Endothelial cell of umbilical vein (primary cell): ENCODE measurements around the gene C2CD3. TPM values are rescaled to one million over a fixed set of nuclear protein-coding genes. Genes with fewer than 3 reads are reported as not detected.

ENCODE experiments used
- BruUV-seq: library from RNA; stranded (reverse); fragments of 400-500 nt; replicated peaks from 2 replicates; lab custom pipeline; 2021; lab: Mats Ljungman, UMichigan
- CTCF ChIA-PET: fragments of 300-600, 350-600 bp; sonication (Branson Sonifier 250); formaldehyde crosslinking; loops from one replicate; lab custom pipeline; 2021; ENCODE audit warnings: antibody characterized with exemption, inconsistent platforms; lab: Charles Lee
- POLR2A ChIA-PET: fragments of 300-600, 350-600 bp; sonication (Branson Sonifier 250); formaldehyde crosslinking; loops from one replicate; lab custom pipeline; 2021; ENCODE audit warnings: antibody characterized with exemption, inconsistent platforms; lab: Charles Lee
- DNase-seq: peaks from one replicate; pipeline ENCODE4 v3.0.0-alpha.2; 2011; ENCODE audit warnings: low read depth, low spot score
- FAIRE-seq: peaks from 2 replicates; lab custom pipeline; 2011; peaks lifted over from hg19 to GRCh38; lab: Jason Lieb, UNC
- H2AFZ ChIP-seq: 2 replicates; pipeline ENCODE4 v1.6.0; 2012; ENCODE audit warnings: low read depth, low read length, control low read depth, inconsistent platforms
- H3K27ac ChIP-seq: 2 replicates; pipeline ENCODE4 v1.5.1; 2011; ENCODE audit warnings: low read depth, mild to moderate bottlenecking, control low read depth, low read length, moderate library complexity; ENCODE audit not compliant: insufficient read depth
- H3K27me3 ChIP-seq, 2 experiments: 2 replicates each; pipeline versions ENCODE4 v1.6.0 to v1.6.1; 2011; ENCODE audit warnings: low read length in 2 of 2, mixed read lengths in 1 of 2; ENCODE audit not compliant: control insufficient read depth in 2 of 2, insufficient read depth in 2 of 2
- H3K36me3 ChIP-seq, 2 experiments: 2 replicates in 1 of 2; 3 replicates in 1 of 2; pipeline ENCODE4 v1.5.1; 2011; ENCODE audit warnings: low read length in 2 of 2, mild to moderate bottlenecking in 1 of 2, moderate library complexity in 1 of 2; ENCODE audit not compliant: control insufficient read depth in 2 of 2, insufficient read depth in 2 of 2; ENCODE audit errors: extremely low read depth in 1 of 2
- H3K4me1 ChIP-seq: 3 replicates; pipeline ENCODE4 v1.5.1; 2011; ENCODE audit warnings: mild to moderate bottlenecking, low read length; ENCODE audit not compliant: control insufficient read depth, insufficient read depth; ENCODE audit errors: extremely low read depth
- H3K4me2 ChIP-seq: 2 replicates; pipeline ENCODE4 v1.6.1; 2011; ENCODE audit warnings: low read length, control low read depth, mixed read lengths; ENCODE audit not compliant: insufficient read depth
- H3K4me3 ChIP-seq, 3 experiments: fragments of 200-600 bp in 1 of 3; sonication (generic), shearing (Covaris generic) in 1 of 3; replicated peaks in 1 of 3; 2 replicates each; pipeline ENCODE4 v1.5.1; 2011 to 2016; ENCODE audit warnings: control low read depth in 3 of 3, low read length in 3 of 3, mild to moderate bottlenecking in 2 of 3, inconsistent platforms in 1 of 3, low read depth in 1 of 3, moderate library complexity in 1 of 3; ENCODE audit not compliant: insufficient read depth in 1 of 3
- H3K79me2 ChIP-seq: 2 replicates; pipeline ENCODE4 v1.6.0; 2012; ENCODE audit warnings: low read length, inconsistent platforms; ENCODE audit not compliant: control insufficient read depth, insufficient read depth
- H3K9ac ChIP-seq: replicated peaks from 2 replicates; pipeline ENCODE3; 2011; ENCODE audit warnings: low read length, control low read depth; ENCODE audit not compliant: insufficient read depth; ENCODE audit errors: extremely low read depth
- H3K9me1 ChIP-seq: replicated peaks from 3 replicates; pipeline ENCODE4 v1.6.0; 2011; ENCODE audit warnings: mild to moderate bottlenecking, low read length; ENCODE audit not compliant: control insufficient read depth, insufficient read depth; ENCODE audit errors: extremely low read depth
- H3K9me3 ChIP-seq: replicated peaks from 2 replicates; pipeline ENCODE4 v1.5.1; 2012; ENCODE audit warnings: low read length, inconsistent platforms; ENCODE audit not compliant: control insufficient read depth, insufficient read depth
- H4K20me1 ChIP-seq: replicated peaks from 2 replicates; pipeline ENCODE3; 2011; ENCODE audit warnings: mild to moderate bottlenecking, low read length; ENCODE audit not compliant: control insufficient read depth, insufficient read depth; ENCODE audit errors: extremely low read depth
- EZH2 ChIP-seq: IDR thresholded peaks from 2 replicates; pipeline ENCODE4 v1.6.1; 2012; ENCODE audit warnings: borderline replicate concordance, low read depth, mild to moderate bottlenecking, moderate library complexity, low read length, inconsistent platforms; ENCODE audit not compliant: severe bottlenecking
- FOS ChIP-seq: IDR thresholded peaks from 2 replicates; pipeline ENCODE4 v1.6.1; 2011; ENCODE audit warnings: mild to moderate bottlenecking, low read length, moderate library complexity, borderline replicate concordance; ENCODE audit not compliant: insufficient read depth
- GATA2 ChIP-seq: IDR thresholded peaks from 2 replicates; pipeline ENCODE4 v1.7.0; 2011; ENCODE audit warnings: low read depth, mild to moderate bottlenecking, moderate library complexity, mixed read lengths, low read length; ENCODE audit not compliant: insufficient read length, insufficient read depth
- JUN ChIP-seq: IDR thresholded peaks from 2 replicates; pipeline ENCODE4 v1.6.1; 2011; ENCODE audit warnings: borderline replicate concordance, low read depth; ENCODE audit not compliant: insufficient read length, insufficient read depth
- MYC ChIP-seq: IDR thresholded peaks from one replicate; pipeline ENCODE4 v1.6.1; 2011; ENCODE audit warnings: mild to moderate bottlenecking, low read depth, low read length
- POLR2A ChIP-seq: IDR thresholded peaks from 2 replicates; pipeline ENCODE4 v1.6.1; 2012; ENCODE audit warnings: low read depth, mild to moderate bottlenecking, control low read depth, low read length
- POLR2AphosphoS5 ChIP-seq: IDR thresholded peaks from 2 replicates; pipeline ENCODE4 v1.6.1; 2012; ENCODE audit warnings: low read depth, mild to moderate bottlenecking, control low read depth, low read length, moderate library complexity; ENCODE audit not compliant: insufficient read depth
- dilution Hi-C: fragments of 300-500 bp; cut with MboI; formaldehyde crosslinking; loops from one replicate; pipeline ENCODE4 v1.15.0; 2019; ENCODE audit warnings: low sequenced_read_pairs; ENCODE audit not compliant: extremely low pct_ligation_motif_present
- intact Hi-C: fragments of 100-400 bp; cut with micrococcal nuclease; formaldehyde crosslinking; loops from one replicate; pipeline ENCODE4 v1.10.0; 2022
- polyA plus RNA-seq, 4 experiments: library from polyadenylated mRNA; depleted of rRNA in 3 of 4; stranded (reverse) in 3 of 4; unstranded in 1 of 4; fragments of >200 nt; gene quantifications; 2 replicates each; pipeline versions ENCODE4 v1.2.1 to v1.2.3, GENCODE V29; 2011 to 2012; ENCODE audit warnings: missing spikeins in 1 of 4
- total RNA-seq: library from RNA; stranded (reverse); gene quantifications from 2 replicates; pipeline ENCODE4 v1.2.3, GENCODE V29; 2021
- TF ChIP-seq, protein P1 (sequence below), 2 donors: IDR thresholded peaks; 1 replicate in 1 of 2; 2 replicates in 1 of 2; pipeline ENCODE4 v1.5.1; 2011; ENCODE audit warnings: low read length in 2 of 2, mild to moderate bottlenecking in 2 of 2, moderate library complexity in 2 of 2, control low read depth in 1 of 2, inconsistent platforms in 1 of 2, low read depth in 1 of 2; ENCODE audit not compliant: insufficient read depth in 1 of 2; ENCODE audit errors: extremely low read depth in 1 of 2
- TF ChIP-seq, protein P2 (sequence below): IDR thresholded peaks from 2 replicates; pipeline ENCODE4 v1.6.1; 2011; ENCODE audit not compliant: insufficient read depth, insufficient read length

The C2CD3 gene
- total and polyA plus RNA-seq, 2 donors (not counting 3 experiments of a cell fraction or from before 2014, with no cell fraction given): 12.9 to 36.6 TPM

DNA sequence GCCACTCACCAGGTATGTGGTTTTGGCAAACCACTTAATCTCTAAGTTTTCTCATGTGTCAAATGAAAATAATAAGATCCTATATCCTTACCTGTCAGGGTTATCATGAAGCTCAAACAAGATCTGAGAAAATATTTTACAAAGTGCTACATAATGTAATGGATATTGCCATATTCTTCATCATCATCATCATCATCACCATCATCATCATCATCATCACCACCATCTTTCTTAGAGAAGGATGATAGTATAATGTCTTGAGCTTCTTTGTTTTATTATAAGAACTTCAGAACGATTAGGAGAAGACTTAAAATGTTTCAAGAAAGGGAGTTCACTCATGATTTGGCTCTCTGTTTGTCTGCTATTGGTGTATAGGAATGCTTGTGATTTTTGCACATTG is 89.4 kb downstream of the C2CD3 start:
- no peak overlapping the region for H3K9ac ChIP-seq
- ChIA-PET POLR2A (no interaction called here), CTCF (interaction anchor here (1.1 kb wide), 1 partner anchor 11 kb away, joined by 4 read pairs; no protein-coding TSS in a partner anchor)
- no peak for TF ChIP-seq MYC
- TF ChIP-seq, protein P1, sequence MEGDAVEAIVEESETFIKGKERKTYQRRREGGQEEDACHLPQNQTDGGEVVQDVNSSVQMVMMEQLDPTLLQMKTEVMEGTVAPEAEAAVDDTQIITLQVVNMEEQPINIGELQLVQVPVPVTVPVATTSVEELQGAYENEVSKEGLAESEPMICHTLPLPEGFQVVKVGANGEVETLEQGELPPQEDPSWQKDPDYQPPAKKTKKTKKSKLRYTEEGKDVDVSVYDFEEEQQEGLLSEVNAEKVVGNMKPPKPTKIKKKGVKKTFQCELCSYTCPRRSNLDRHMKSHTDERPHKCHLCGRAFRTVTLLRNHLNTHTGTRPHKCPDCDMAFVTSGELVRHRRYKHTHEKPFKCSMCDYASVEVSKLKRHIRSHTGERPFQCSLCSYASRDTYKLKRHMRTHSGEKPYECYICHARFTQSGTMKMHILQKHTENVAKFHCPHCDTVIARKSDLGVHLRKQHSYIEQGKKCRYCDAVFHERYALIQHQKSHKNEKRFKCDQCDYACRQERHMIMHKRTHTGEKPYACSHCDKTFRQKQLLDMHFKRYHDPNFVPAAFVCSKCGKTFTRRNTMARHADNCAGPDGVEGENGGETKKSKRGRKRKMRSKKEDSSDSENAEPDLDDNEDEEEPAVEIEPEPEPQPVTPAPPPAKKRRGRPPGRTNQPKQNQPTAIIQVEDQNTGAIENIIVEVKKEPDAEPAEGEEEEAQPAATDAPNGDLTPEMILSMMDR (IDR thresholded peaks at IDR 0.05; ENCODE audit: extremely low read depth in 1 of 2, insufficient read depth in 1 of 2, low read depth in 1 of 2, low read length in 2 of 2): no peak
- TF ChIP-seq POLR2A: no peak
- TF ChIP-seq, protein P2, sequence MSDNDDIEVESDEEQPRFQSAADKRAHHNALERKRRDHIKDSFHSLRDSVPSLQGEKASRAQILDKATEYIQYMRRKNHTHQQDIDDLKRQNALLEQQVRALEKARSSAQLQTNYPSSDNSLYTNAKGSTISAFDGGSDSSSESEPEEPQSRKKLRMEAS: no peak
- no peak for TF ChIP-seq FOS
- no peak for TF ChIP-seq EZH2
- no peak for TF ChIP-seq POLR2AphosphoS5
- no peak for TF ChIP-seq GATA2
- no peak for TF ChIP-seq JUN
- no peak overlapping the region for H3K4me2 ChIP-seq
- no peak overlapping the region for H3K4me3 ChIP-seq
- dilution Hi-C loops (no loop called here), intact Hi-C loops (no loop called here)
- H3K79me2 ChIP-seq: no peaks in the 10 kb centered on the region
- H3K4me1 ChIP-seq: no peaks in the 10 kb centered on the region
- no peaks in the 10 kb centered on the region for H3K27me3 ChIP-seq
- DNase-seq (no peak), FAIRE-seq (no peak)
- H4K20me1 ChIP-seq: no peaks in the 10 kb centered on the region
- peaks cover 9 to 10% of the 10 kb centered on the region in 2 experiments for H3K36me3 ChIP-seq
- no peak overlapping the region for H3K27ac ChIP-seq
- no peak overlapping the region for H2AFZ ChIP-seq
- no peaks in the 10 kb centered on the region for H3K9me1 ChIP-seq
- BruUV-seq: no TSS peak
- H3K9me3 ChIP-seq: no peaks in the 10 kb centered on the region
